Fibroblast of villous mesenchyme (primary cell): ENCODE data around the gene NTM. TPM values are rescaled to one million over a fixed set of nuclear protein-coding genes. Genes with fewer than 3 reads are reported as not detected.

Experiments used
- DNase-seq: peaks from one replicate; pipeline ENCODE4 v3.0.0-alpha.2; 2010; ENCODE audit warnings: low read depth
- H3K4me3 ChIP-seq: 2 replicates; pipeline ENCODE4 v1.5.1; 2011; ENCODE audit warnings: low read depth, mild to moderate bottlenecking, low read length
- total RNA-seq: library from RNA; depleted of rRNA; stranded (reverse); fragments of >200 nt; gene quantifications from 2 replicates; pipeline ENCODE4 v1.2.3, GENCODE V29; 2012
- TF ChIP-seq, protein P1 (sequence below): IDR thresholded peaks from 2 replicates; pipeline ENCODE4 v1.5.1; 2012; ENCODE audit warnings: low read depth, mild to moderate bottlenecking, low read length; ENCODE audit not compliant: insufficient read depth

The NTM gene
- total RNA-seq, 1 donor, result 7.3 TPM

DNA sequence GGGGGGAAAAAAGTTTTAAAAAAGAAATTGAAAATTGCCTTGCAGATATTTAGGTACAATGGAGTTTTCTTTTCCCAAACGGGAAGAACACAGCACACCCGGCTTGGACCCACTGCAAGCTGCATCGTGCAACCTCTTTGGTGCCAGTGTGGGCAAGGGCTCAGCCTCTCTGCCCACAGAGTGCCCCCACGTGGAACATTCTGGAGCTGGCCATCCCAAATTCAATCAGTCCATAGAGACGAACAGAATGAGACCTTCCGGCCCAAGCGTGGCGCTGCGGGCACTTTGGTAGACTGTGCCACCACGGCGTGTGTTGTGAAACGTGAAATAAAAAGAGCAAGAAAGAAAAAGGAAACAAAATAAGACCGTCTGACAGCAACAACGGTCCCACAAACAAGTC, 964.9 kb downstream of the NTM start:
- no peak for DNase-seq
- H3K4me3 ChIP-seq, result no peak overlapping the region
- TF ChIP-seq, protein P1, sequence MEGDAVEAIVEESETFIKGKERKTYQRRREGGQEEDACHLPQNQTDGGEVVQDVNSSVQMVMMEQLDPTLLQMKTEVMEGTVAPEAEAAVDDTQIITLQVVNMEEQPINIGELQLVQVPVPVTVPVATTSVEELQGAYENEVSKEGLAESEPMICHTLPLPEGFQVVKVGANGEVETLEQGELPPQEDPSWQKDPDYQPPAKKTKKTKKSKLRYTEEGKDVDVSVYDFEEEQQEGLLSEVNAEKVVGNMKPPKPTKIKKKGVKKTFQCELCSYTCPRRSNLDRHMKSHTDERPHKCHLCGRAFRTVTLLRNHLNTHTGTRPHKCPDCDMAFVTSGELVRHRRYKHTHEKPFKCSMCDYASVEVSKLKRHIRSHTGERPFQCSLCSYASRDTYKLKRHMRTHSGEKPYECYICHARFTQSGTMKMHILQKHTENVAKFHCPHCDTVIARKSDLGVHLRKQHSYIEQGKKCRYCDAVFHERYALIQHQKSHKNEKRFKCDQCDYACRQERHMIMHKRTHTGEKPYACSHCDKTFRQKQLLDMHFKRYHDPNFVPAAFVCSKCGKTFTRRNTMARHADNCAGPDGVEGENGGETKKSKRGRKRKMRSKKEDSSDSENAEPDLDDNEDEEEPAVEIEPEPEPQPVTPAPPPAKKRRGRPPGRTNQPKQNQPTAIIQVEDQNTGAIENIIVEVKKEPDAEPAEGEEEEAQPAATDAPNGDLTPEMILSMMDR, result no peak

DNA sequence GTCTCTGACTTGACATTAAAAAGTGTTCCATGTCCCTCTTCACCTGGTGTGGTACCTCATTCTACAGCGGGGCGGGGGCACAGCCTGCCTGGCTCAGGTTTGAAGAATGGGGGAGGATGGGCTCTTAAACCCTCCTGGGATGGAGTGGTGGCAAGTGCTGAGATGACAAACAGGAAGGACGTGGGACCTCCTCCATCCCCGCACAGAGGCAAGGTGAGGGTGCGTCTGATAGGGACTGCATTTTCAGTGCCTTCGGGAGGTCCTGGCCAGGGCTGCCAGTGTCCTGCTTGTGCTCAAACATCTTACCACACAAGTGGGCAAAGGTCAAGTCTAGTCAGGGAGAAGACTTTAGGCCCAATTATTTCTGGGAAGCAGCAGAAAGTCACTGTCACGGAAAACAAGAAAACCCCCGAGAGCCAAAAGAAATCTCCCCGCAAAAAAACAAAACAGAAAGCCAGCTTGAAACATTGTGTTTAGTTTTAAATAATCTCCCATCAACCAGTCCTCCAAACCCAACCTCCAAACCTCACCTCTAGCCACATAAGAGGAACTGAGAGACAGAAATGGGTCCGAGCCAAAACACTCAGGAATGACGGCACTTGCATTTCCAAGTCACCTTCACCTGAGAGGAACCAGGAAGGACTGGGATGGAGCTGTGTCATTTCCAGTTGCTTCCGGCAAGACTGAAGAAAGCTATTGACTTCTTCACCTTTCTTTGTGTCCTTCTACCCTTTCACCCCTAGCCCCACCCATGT, 966.5 kb downstream of the NTM start:
- no peak for DNase-seq
- TF ChIP-seq, protein P1, result no peak
- no peak overlapping the region for H3K4me3 ChIP-seq

DNA sequence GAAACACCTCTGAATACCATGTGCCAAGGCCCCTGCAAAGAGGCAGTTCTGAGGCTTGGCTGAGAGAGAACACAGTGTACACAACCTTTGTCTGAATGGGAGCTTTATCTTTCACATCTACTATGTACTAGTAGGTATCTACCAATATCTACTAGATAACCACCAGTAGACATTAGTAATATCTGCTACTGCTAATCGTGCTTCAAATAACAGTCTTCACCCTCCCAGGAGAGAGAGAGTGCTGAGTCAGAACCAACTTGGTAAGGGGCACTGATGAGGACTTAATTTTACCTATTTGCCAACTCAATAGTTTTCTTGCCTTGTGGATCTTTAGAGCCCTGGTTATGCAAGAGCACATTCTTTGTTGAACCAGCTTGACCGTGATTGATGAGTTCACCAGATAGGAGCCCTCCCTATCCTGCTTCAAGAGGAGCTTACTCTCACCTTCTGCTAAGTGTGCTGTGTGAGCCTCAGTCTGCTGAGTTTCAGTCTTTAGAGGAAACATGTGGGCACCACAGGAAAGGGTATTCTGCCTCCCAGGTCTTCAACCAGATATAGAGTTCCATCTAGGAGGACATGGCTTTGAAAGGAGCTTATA, 967.5 kb downstream of the NTM start:
- TF ChIP-seq, protein P1, result no peak
- DNase-seq, result no peak
- no peak overlapping the region for H3K4me3 ChIP-seq

DNA sequence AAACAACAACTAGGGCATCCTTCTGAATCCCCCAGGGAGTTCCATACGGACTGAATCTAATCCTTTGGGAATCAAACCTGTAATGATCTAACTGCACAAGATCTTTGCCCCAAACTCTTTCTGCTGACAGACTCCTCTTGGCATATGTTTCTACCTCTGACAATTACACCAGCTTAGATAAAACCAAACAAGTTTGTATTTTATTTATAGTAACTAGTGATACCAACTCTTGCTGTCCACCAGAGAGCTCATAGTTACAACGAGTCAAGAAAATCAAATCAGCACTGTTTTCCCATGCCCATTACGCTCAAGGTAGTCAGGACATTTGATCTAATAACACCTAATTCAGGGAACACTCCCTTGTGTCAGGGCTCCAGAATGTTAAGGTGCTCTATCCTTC, 972.0 kb downstream of the NTM start:
- H3K4me3 ChIP-seq, result no peak overlapping the region
- TF ChIP-seq, protein P1, result no peak
- no peak for DNase-seq

DNA sequence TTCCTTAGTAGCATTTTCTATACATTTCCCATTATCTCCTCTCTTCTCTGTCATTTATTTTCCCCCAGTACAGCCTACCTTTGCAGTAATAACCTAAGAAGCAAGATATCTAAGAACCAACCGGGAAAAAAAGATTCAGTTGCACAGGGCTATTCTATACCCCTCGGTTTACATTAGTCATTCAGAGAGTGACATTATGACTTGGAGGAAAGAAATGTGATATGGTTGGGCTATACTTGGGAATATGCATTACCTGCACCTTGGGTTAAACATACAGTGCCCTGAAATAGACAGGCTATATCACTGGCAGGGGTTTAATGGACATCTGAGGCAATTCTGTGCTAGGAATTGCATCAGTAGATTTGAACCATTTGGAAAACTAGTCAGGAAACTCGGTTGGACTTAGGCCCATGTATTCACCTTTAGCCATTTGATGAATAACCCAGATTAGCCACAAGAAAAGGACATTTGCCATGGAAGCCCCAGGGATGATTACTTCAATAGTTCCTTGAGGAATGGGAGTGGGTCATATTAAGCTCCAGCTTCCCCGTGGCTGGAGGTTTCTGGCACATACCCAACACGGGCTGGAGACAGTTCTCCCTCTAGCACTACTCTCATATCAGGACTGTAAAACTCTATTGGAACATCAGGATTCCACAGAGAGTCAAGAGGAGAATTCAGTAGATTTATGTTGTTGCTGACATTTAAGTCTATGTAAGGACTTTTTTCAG, 973.2 kb downstream of the NTM start:
- TF ChIP-seq, protein P1, result no peak
- DNase-seq, result no peak
- no peak overlapping the region for H3K4me3 ChIP-seq

DNA sequence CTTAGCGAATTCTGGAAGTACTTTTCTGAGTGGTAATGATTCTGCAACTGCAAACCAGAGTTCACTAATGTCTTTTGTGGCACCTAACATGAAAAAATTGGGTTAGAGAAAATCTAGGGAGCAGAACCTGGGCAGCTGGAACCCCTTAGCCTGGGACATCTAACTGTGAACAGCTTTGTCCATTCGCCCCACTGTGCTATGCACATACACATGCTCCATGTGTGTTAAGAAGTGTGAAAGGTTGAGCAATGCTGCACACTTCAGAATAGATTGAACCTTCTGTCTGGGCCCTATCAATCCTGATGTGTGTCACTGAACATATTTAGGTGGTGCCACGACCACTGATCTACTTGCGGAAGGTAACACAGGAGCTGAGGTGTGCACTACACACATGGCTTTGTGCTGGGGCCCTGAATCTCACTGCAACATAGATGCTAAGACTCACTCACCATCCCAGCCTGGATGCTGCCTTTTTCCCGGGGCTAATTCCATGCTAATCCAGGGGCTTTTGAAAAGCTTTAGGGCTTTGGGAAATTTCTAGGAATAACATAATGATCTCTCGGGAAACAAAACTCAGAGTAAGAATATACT, 976.2 kb downstream of the NTM start:
- DNase-seq, result no peak
- H3K4me3 ChIP-seq, result no peak overlapping the region
- TF ChIP-seq, protein P1, result no peak
